Stimulated activated naive CD8-positive, alpha-beta T cell treated with anti-CD3 and anti-CD28 coated beads, Interleukin-15, Interleukin-2, amounts not matched to agents 100 U/mL and 50 U/mL, for 24 hours (primary cell): ENCODE measurements around the gene RPS27A.
"Not testable (repeated sequence)": the region's sequence is repeated elsewhere in the genome, so short reads cannot be mapped to it uniquely, and the experiment has no call there.

Experiments
- ATAC-seq: fragments of 150-1000 bp; cut with Tn5 transposase; one replicate; pipeline ENCODE4 v1.10.0; 2021
- DNase-seq: peaks from one replicate; pipeline ENCODE4 v3.0.0; 2021

Gene RPS27A

DNA sequence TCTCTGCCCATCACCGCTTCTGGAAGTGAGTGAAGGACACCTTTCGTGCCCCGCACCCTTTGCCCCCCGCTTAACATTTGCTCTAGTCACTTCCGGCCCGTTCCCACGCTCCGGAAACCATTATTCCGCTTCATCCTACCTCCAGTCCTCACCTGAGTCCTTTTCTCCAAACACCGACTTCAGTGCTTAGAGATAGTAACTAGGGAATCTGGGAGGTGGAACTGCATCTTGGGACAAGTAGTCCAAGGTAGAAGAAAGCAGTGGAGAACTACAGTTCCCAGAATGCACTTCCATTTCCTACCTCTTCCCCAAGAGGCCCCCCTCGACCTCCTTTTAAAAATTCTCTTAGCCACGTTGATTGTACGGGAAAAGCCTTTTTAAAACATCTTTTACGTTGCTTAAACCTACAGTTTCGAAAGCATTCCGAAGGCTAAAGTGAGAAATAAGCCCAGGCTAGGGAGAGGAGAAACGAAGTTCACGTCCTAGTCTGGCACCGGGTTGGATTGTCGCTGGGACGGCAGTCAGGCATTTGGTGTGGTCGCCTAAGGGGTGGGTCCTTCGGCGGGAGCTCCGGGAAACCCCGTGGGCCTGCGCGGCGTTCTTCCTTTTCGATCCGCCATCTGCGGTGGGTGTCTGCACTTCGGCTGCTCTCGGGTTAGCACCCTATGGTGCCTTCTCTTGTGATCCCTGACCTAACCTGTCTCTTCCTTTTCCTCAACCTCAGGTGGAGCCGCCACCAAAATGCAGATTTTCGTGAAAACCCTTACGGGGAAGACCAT lies at the start of gene RPS27A, which contains the start of gene CLHC1:
TSS of gene RPS27A (plus strand) at position 605 of the 779 bp plus-strand sequence. CDS start at position 742, 137 bp downstream.
TSS of gene CLHC1 (minus strand) at position 210 of the 779 bp plus-strand sequence. CDS start 9,882 bp downstream, outside the sequence.
- ATAC-seq (peak; percentile 90), DNase-seq (peak; percentile 96)

DNA sequence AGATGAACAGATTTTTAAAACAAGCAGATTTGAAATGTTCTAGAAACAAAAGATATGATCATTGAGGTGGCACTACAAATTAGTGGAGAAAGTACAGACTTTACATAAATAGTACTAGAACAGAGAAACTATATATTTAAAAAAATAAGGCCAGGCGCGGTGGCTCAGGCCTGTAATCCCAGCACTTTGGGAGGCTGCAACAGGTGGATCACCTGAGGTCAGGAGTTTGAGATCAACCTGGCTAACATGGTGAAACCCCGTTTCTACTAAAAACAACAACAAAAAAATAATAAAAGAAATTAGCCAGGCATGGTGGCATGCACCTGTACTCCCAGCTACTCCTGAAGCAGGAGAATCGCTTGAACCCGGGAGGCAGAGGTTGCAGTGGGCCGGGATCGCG lies 45.7 kb upstream of the RPS27A start:
- not testable (repeated sequence) for ATAC-seq, DNase-seq

DNA sequence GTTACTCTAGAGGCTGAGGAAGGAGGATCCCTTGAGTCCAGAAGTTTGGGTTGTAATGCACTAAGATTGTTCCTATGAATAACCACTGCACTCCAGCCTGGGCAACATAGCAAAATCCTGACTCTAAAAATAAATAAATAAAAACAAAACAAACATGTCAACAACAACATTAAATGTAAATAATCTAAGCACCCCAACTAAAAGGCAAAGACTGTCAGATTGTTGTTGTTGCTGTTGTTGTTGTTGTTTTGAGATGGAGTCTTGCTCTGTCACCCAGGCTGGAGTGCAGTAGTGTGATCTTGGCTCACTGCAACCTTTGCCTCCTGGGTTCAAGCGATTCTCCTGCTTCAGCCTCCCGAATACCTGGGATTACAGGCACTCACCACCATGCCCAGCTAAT lies 40.6 kb upstream of the RPS27A start:
- ATAC-seq, DNase-seq: not testable (repeated sequence)

DNA sequence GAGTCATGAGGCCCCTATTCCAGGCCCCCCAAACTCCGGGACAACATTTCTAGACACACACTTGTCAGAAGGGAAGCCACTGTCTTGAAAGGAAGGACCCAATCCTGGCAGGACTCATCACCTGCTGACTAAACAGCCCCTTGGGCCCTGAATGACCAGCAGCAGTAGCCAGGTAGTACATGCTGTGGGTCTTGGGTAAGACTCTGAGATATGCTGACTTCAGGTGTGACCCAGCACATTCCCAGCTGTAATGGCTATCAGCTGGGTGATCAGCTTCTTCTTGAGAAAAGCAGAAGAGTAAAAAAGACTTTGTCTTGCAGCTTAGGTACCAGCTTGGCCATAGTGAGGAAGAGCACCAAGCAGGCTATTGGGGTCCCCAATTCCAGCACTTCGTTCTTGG lies 36.0 kb upstream of the RPS27A start:
- DNase-seq = no peak

DNA sequence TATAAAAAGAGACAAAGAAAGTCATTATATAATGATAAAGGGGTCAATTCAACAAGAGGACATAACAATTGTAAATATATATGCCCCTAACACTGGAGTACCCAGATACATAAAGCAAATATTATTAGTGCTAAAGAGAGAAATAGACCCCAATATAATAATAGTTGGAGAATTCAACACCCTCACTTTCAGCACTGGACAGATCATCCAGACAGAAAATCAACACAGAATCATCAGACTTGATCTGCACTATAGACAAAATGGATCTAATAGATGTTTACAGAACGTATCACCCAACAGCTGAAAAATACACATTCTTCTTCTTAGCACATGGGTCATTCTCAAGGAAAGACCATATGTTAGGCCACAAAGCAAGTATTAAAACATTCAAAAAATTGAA lies 32.1 kb upstream of the RPS27A start:
- ATAC-seq (no peak), DNase-seq (no peak)

More for the DNA sequence above, 36.0 kb upstream of the RPS27A start:
- ATAC-seq = no peak

DNA sequence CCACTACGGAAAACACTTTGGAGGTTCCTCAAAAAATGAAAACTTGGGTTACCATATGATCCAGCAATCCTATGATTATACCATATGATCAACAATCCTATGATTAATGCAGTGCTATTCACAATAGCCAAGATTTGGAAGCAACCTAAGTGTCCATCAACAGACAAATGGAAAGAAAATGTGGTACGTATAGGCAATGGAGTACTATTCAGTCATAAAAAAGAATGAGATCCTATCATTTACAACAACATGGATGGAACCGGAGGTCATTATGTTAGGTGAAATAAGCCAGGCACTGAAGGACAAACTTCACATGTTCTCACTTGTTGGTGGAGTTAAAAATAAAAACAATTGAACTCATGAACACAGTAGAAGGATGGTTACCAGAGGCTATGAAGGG lies 28.0 kb upstream of the RPS27A start:
- no peak for ATAC-seq
- no peak for DNase-seq

DNA sequence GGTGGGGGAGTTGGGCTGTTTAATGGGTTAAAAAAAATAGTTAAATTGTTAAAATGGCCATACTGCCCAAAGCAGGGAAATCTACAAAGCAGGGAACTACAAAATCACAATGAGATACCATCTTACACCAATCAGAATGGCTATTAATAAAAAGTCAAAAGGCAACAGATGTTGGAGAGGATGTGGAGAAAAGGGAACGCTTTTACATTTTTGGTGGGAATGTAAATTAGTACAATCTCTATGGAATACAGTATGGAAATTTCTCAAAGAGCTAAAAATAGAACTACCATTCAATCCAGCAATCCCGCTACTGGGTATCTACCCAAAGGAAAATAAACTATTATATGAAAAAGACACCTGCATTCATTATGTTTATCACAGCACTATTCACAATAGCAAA lies 27.5 kb upstream of the RPS27A start:
- ATAC-seq = no peak
- no peak for DNase-seq

DNA sequence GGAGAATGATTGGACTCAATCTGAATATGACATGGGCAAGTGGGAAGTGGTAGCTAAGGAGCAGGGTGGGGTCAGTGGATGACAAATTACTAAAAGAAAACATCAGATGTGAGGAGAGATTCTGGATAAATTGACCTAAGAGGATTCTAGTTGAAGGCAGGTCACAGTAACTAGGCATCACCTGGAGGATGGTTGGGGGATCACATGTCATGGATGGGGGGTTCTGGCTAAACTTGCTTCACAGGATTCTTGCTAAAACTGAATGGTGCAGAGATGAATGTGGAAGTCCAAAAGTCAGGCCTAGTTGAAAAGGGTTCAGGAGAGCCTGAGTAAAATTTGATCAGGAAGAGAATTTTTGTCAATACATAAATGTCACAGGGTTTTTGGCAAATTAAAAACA lies 18.7 kb upstream of the RPS27A start:
- ATAC-seq (no peak), DNase-seq (no peak)

DNA sequence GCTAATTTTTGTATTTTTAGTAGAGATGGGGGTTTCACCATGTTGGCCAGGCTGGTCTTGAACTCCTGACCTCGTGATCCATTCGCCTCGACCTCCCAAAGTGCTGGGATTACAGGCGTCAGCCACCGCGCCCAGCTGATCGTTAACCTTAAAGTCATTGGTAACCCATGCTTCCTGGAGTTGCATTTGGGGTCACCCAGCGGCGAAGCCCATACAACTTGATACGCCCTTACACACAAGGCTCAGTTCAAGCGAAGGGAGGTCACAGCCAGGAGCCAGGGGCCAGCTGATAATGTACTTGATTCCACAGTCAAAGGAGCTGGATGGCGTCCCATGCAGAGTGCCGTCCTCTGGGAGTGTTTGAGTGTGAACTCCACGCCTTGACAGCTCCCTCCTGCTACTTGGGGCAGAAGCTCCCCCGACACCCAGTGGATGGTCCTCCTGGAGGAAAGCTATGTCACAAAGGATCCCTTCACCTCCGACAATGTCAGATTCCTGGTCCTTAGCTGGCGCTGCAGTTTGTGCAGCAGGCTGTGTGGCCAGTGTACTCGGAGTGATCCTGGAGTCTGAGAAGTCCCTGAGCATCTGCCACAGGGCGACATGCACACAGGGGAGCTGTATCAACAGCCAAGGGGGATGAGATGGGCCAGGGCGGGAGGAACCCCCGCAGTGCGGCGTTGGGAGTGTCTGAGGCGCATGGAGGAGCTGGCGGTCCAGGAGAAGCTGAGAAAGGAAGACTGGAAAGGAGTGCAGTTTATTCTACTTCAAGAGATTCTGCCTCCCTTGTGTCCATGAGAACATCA lies 8.3 kb upstream of the RPS27A start:
- ATAC-seq = no peak
- DNase-seq = peak; percentile 17

DNA sequence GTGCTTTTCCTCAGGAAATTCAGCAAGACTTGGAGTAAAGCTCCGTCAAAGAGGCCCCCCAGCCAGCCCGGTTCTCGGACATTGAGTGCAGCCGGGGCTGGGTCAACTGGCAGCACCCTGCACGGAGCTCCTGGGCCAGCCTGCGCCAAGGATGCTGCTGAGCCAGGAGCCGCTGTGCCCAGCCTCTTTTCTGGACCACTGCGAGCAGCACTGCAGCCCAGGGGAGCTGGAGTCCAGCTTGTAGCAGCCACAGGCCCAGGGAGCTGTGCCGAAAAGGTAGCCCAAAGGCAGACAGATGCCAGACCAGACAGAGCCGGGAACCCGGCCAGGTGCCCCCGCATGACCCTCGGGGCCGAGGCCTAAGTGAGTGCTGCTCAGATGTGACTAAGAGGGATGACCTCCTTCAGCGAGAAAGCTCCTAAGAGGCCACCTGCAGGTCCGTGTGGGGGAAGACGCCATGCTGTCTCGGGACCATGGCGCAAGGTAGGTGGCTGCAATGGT lies 7.7 kb upstream of the RPS27A start:
- DNase-seq = no peak
- no peak for ATAC-seq

DNA sequence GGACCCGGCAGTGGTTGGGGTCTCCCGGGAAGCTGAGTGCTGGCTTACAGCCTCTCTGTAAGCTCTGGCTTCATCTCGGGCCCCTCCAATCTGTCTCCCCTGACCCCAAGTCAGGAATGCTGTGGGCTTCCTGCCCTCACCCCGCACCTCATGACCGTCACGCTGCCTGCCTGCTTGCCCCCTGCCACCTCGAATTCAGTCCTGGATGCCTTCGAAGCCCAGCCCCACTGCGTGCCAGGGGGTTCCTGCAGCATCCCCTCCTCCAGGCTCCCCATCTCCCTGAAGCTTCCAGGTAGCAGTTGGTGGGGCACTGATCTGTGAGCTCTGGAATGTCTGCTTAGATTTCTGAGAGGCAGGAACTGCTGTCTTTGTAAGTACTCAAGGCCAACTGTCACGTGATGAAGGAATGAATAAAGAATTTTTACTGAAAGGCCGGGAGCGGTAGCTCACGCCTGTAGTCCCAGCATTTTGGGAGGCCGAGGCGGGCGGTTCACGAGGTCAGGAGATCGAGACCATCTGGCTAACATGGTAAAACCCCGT lies 6.9 kb upstream of the RPS27A start:
- DNase-seq (no peak), ATAC-seq (no peak)

DNA sequence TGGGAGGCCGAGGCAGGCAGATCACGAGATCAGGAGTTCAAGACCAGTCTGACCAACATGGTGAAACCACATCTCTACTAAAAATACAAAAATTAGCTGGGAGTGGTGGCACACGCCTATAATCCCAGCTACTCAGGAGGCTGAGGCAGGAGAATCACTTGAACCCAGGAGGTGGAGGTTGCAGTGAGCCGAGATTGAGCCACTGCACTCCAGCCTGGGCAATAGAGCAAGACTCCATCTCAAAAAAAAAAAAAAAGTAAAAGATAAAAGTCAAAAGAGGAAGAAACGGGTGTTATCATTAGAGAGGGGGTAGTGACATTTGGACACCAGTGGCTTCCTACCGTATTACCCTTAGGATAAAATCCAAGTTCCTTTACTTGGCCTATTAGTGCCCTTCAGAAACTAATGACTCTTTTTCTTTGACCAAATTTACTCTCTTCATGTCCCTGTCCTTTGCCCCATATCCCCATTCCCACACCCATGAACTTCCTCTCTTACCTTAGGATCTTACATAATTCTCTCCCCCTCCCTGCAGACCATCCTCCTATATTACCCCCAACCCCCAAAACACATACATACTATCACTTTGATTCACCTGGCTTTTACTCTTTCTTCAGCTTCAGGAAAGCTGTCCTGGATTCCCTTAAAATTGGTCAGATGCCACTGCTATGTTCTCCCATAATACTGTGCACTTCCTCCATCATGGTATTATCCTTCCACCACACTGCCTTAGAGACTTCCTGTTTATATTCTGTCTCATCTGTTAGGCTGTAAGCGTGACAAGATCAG lies 4.9 kb upstream of the RPS27A start:
- not testable (repeated sequence) for ATAC-seq, DNase-seq

DNA sequence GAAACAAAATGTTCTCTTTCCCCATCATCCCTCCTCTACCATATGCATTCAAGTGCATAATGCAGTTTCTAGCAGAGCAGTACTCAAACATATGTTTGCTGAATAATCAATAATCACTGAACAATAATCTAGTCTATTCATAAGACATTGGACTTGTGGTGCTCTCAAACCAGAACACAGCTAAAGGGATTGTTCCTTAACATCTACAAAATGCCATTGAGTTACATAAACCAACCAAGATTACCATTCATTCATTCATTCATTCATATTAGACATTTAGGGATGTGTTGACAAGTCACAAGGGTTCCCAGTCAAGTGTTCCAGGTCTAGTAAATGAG lies 4.3 kb upstream of the RPS27A start:
- ATAC-seq = no peak
- no peak for DNase-seq

DNA sequence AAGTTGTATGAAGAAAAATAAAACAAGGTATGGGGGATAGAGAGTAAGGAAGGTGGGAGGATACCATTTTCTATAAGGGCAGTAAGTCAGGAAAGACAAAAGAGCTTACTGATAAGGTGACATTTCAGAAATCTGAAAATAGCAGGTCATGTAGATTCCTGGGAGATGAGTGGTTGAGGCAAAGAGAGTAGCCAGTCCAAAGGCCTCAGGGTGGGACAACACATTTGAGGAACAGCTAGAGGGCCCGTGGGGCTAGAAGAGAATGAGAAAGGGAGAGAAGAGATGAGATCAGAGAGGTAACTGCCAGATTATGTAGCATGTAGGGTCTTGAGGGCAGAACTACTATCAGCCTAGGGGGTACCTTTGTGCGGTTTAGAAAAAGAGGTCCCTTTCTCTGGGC lies 3.3 kb upstream of the RPS27A start:
- ATAC-seq = no peak
- DNase-seq = no peak

DNA sequence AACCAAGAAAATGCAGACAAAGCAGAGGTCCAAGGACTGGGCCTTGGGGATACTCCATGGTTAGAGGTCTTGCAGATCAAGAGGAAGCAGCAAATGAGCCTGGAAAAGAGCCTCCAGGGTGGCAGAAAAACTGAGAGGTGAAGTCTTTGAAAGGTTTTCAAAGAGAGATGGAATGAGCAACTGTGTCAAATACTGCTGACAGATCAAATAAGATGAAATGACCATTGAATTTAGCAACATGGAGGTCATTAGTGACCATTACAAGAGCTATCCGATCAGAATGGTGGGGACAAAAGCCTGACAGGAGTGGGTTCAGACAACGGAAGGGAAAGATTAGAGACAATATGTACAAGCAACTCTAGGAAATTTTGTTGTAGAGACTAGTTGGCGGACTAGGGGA lies 1.9 kb upstream of the RPS27A start:
- DNase-seq (no peak), ATAC-seq (no peak)

DNA sequence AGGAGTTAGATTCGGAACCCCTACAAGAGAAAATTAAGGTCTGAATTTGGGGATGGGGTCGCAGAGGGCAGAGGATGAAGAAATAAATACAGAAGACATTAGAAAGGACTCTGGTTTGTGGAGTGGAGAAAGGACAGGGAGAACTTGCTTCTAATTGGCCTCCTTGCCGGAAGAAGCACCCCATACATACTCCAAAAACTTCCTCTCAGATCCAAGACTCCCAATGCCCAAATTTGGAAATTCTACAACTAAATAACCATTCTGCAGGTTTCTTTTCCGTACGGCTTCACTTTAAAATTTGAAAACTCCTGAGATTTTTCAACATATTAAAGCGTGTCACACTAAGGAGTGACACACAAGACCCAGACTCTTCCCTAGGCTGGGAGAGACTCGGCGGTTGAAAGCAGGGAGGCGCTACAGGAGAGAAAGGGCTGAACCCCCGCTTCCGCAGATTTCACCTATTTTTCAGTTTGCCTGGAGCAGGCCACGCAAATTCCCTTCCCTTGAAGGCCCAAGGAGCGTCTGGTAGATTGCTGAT lies 873 bp upstream of the RPS27A start:
- DNase-seq (no peak), ATAC-seq (no peak)

DNA sequence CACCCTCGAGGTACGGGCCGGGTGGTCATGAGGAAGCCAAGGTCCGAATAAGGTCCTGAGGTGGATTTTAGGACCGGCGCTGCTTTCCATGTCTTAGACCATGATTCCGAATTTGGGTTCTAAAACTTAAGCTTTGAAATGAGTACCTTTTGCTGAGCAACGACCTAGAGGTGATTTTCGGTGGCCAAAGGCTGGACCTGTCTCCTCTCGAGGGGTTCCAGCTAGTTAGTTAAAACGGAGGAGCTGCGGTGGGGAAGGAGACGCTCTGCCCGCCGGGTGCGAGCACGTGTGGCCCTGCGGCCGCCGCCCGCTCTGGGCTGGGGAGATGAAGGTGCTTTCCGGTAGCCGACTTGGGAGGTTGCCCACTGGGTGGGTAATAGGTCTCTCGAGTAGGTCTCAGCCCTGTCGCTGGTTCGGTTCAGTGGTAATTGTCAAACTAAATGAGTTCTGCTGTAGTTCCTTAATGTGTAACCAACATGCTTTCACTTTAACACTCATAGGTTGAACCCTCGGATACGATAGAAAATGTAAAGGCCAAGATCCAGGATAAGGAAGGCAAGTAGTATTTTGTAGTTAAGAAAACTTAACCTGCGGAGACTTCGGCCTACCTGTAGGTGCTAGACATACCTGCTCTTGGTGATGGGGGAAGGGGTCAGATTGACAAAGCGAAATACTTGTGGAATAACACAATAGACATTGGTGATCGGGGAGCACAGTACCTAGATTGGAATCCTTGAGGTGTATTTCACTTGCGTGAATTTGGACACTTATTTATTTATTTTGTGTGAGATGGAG lies 572 bp downstream of the RPS27A start:
- peak; percentile 31 for ATAC-seq

DNA sequence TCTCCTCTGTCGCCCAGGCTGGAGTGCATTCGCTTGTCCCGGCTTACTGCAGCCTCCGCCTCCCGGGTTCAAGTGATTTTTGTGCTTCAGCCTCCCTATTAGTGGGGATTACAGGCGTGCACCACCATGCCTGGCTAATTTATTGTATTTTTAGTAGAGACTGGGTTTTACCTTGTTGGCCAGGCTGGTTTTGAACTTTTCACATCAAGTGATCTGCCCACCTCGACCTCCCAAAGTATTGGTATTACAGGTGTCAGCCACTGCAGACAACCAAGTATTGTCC lies 1.1 kb downstream of the RPS27A start:
- no peak for ATAC-seq
- DNase-seq = no peak

More for the DNA sequence above, 572 bp downstream of the RPS27A start:
- peak; percentile 51 for DNase-seq

DNA sequence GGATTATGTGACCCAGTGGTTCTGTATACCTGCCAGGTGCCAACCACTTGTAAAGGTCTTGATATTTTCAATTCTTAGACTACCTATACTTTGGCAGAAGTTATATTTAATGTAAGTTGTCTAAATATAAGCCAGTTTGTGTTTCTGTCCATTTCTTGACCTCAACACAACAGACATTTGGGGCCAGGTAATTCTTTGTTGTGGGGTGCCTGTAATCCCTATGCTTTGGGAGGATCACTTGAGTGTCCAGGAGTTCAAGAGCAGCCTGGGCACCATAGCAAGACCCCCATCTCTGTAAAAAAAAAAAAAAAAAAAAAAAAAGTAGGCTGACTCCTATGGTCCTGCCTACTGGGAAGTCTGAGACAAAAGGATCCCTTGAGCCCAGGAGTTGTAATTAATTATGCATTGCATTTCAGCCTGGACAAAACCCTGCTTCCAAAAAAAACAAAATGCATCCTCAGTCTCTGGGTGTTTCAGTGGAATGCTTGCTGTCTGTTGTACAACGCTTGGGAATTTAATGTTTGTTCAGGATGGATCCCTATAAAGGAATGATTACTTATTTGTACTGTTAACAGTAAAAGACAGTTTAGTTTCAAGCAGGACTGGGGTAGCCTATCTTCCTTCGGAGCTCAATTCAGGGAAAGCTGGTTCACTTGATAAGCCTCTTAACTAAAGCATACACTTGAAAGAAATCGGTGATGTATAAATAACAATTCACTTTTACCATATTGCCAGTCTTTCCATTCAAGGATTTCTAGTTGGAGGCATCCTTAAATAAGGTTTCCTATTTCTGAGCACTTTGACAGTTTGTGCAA lies 3.4 kb downstream of the RPS27A start:
- ATAC-seq (no peak), DNase-seq (no peak)

DNA sequence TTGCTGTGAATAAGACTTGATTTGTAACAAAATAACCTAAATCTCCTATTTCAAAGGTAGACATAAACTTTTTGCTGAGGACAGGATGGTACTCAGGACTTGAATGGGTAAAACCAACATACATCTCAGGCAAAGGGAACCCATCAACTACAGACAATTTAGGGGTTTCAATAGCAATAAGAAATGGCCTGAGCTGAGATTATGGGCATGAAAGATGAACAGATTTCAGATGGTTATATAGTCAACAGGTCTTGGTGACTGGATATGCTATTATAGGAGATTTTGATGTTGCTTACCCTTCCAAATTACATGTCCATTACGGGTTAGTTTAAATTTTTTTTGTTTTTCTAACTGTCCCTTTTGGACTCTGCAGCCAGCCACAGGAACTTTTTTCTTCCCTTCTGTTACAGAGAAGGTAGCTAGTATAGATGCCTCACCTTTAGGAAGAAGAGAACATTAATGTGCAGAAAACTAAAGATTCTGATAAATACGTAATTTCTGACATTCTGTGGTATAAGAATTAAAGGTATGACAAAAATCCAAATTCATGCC lies 4.6 kb downstream of the RPS27A start:
- ATAC-seq (no peak), DNase-seq (no peak)
